ENCODE data around the gene FAT1.

- no peak for TF ChIP-seq POLR2A (IDR thresholded peaks at IDR 0.05; ENCODE audit: low read length)
- TF ChIP-seq GATA1 (IDR thresholded peaks at IDR 0.05; ENCODE audit: low read depth, low read length): no peak
These were observed 153.3 kb downstream of the FAT1 start for GRCh38 chr4:186570193-186570996.

All from erythroblast (primary cell).